ENCODE measurements around the gene RCAN1. TPM values are rescaled to one million over a fixed set of nuclear protein-coding genes. Genes with fewer than 3 reads are reported as not detected.

The RCAN1 gene
- total RNA-seq, 1 experiment from 2014 or later: 13.5 TPM

- no peaks in the 10 kb centered on the region for H3K4me1 ChIP-seq (ENCODE audit: control insufficient read depth, insufficient read depth, low read length)
- no peaks in the 10 kb centered on the region for H3K36me3 ChIP-seq (ENCODE audit: control insufficient read depth, insufficient read depth, low read length)
- DNase-seq (ENCODE audit: low read depth, low spot score) (no peak), ATAC-seq (no peak)
- no peak overlapping the region for H3K4me3 ChIP-seq (ENCODE audit: low read depth in 2 of 2, low read length in 2 of 2)
- no TSS peak for BruUV-seq (replicated peaks)
- CTCF ChIA-PET: no interaction called here
- no peaks in the 10 kb centered on the region for H3K27me3 ChIP-seq (ENCODE audit: control insufficient read depth, insufficient read depth, low read length)
- H3K9me3 ChIP-seq (ENCODE audit: control insufficient read depth, insufficient read depth, low read depth, low read length): no peaks in the 10 kb centered on the region
- TF ChIP-seq CTCF (IDR thresholded peaks at IDR 0.05) (no peak), POLR2AphosphoS5 (IDR thresholded peaks at IDR 0.05; ENCODE audit: low read depth, low read length) (no peak), REST (IDR thresholded peaks at IDR 0.05; ENCODE audit: insufficient read depth in 1 of 2, low read depth in 2 of 2, low read length in 1 of 2) (no peak), TCF7L2 (IDR thresholded peaks at IDR 0.05; ENCODE audit: low read depth, low read length) (no peak), SIN3A (IDR thresholded peaks at IDR 0.05; ENCODE audit: borderline replicate concordance, insufficient read depth, low read depth, low read length) (no peak)
- H3K27ac ChIP-seq (ENCODE audit: low read length): no peak overlapping the region
- intact Hi-C loops (cut with micrococcal nuclease; ENCODE audit: unreplicated experiment) (no loop called here), in situ Hi-C loops (cut with HindIII; ENCODE audit: low pct_unique_long_range_greater_than_20kb, low sequenced_read_pairs) (no loop called here)
- POLR2A ChIA-PET: no interaction called here
Observed at GRCh38 chr21:34576041-34576511, 38.8 kb downstream of the RCAN1 start.

- H3K36me3 ChIP-seq (ENCODE audit: control insufficient read depth, insufficient read depth, low read length): no peaks in the 10 kb centered on the region
- no peaks in the 10 kb centered on the region for H3K27me3 ChIP-seq (ENCODE audit: control insufficient read depth, insufficient read depth, low read length)
- ChIA-PET POLR2A (no interaction called here), CTCF (no interaction called here)
- no peak for ATAC-seq
- H3K27ac ChIP-seq (ENCODE audit: low read length): no peak overlapping the region
- no peak overlapping the region for H3K4me3 ChIP-seq (ENCODE audit: low read depth in 2 of 2, low read length in 2 of 2)
- DNase-seq (ENCODE audit: low read depth, low spot score): no peak
- intact Hi-C loops (cut with micrococcal nuclease; ENCODE audit: unreplicated experiment): no loop called here
- TF ChIP-seq SIN3A (IDR thresholded peaks at IDR 0.05; ENCODE audit: borderline replicate concordance, insufficient read depth, low read depth, low read length) (no peak), REST (IDR thresholded peaks at IDR 0.05; ENCODE audit: insufficient read depth in 1 of 2, low read depth in 2 of 2, low read length in 1 of 2) (no peak), TCF7L2 (IDR thresholded peaks at IDR 0.05; ENCODE audit: low read depth, low read length) (no peak), POLR2AphosphoS5 (IDR thresholded peaks at IDR 0.05; ENCODE audit: low read depth, low read length) (no peak), CTCF (IDR thresholded peaks at IDR 0.05) (no peak)
- H3K4me1 ChIP-seq (ENCODE audit: control insufficient read depth, insufficient read depth, low read length): no peaks in the 10 kb centered on the region
- no TSS peak for BruUV-seq (replicated peaks)
- in situ Hi-C loops (cut with HindIII; ENCODE audit: low pct_unique_long_range_greater_than_20kb, low sequenced_read_pairs): no loop called here
- H3K9me3 ChIP-seq (ENCODE audit: control insufficient read depth, insufficient read depth, low read depth, low read length): no peaks in the 10 kb centered on the region
Observed at GRCh38 chr21:34574601-34575529, 40.0 kb downstream of the RCAN1 start.
